Measurements from ENCODE around the gene APOE. TPM values are rescaled to one million over a fixed set of nuclear protein-coding genes. Genes with fewer than 3 reads are reported as not detected.

APOE gene
- total and polyA plus RNA-seq, 2 of the 13 experiments (the other 11 are each of a cell fraction or from before 2014, with no cell fraction given) = 1,328 to 1,470 TPM

GRCh38 chr19:44912854-44913253 is 7.3 kb downstream of the APOE start (continued):
- 0 out of 2 replicates have a peak, but pooled peaks have one; percentile 13 for TF ChIP-seq USF2 (IDR thresholded peaks at IDR 0.05; ENCODE audit: low read depth, low read length)
- TF ChIP-seq USF2 (CRISPR knock-in tag; IDR thresholded peaks at IDR 0.05; ENCODE audit: borderline replicate concordance) = peak; percentile 58; the same call in 1 of the 2 replicates
- no peak for TF ChIP-seq ZNF550 (CRISPR knock-in tag; IDR thresholded peaks at IDR 0.05; ENCODE audit: borderline replicate concordance)
- TF ChIP-seq ZNF782 (CRISPR knock-in tag; IDR thresholded peaks at IDR 0.05; ENCODE audit: borderline replicate concordance) = 0 out of 2 replicates have a peak, but pooled peaks have one; percentile 60
- peak in 1 of 2 experiments; percentile 92; a peak in 2 of 4 replicates for TF ChIP-seq ATF4 (CRISPR knock-in tag; IDR thresholded peaks at IDR 0.05)
- 0 out of 2 replicates have a peak, but pooled peaks have one; percentile 13 for TF ChIP-seq TRIM24 (CRISPR knock-in tag; IDR thresholded peaks at IDR 0.05)
- TF ChIP-seq ZNF672 (CRISPR knock-in tag; IDR thresholded peaks at IDR 0.05) = 0 out of 2 replicates have a peak, but pooled peaks have one; percentile 49
- peak; percentile 78; the same call in 1 of the 2 replicates for TF ChIP-seq ESRRA (CRISPR knock-in tag; IDR thresholded peaks at IDR 0.05; ENCODE audit: low read depth)
- no peak for TF ChIP-seq ZBTB44 (CRISPR knock-in tag; IDR thresholded peaks at IDR 0.05)
- no peak for TF ChIP-seq NCOA5 (CRISPR knock-in tag; IDR thresholded peaks at IDR 0.05)
- TF ChIP-seq ZBTB8A (CRISPR knock-in tag; IDR thresholded peaks at IDR 0.05; ENCODE audit: borderline replicate concordance, low read depth) = no peak
- no peak for TF ChIP-seq SNAPC5 (CRISPR knock-in tag; IDR thresholded peaks at IDR 0.05; ENCODE audit: borderline replicate concordance)
- 0 out of 2 replicates have a peak, but pooled peaks have one; percentile 38 for TF ChIP-seq ZNF230 (CRISPR knock-in tag; IDR thresholded peaks at IDR 0.05)
- 0 out of 2 replicates have a peak, but pooled peaks have one; percentile 10 for TF ChIP-seq CHD4 (IDR thresholded peaks at IDR 0.05; ENCODE audit: borderline replicate concordance, low read length)
- TF ChIP-seq ZFYVE20 (CRISPR knock-in tag; IDR thresholded peaks at IDR 0.05; ENCODE audit: borderline replicate concordance, low read depth) = no peak
- TF ChIP-seq HNRNPLL (IDR thresholded peaks at IDR 0.05; ENCODE audit: low read depth, low read length, poor library complexity, severe bottlenecking) = no peak
- TF ChIP-seq HCFC1 (IDR thresholded peaks at IDR 0.05; ENCODE audit: low read depth, low read length) = no peak
- no peak for TF ChIP-seq MYNN (CRISPR knock-in tag; IDR thresholded peaks at IDR 0.05; ENCODE audit: low read depth)
- no peak for TF ChIP-seq MAFK (conservative IDR thresholded peaks at IDR 0.05 in 1 of 2, IDR thresholded peaks at IDR 0.05 in 1 of 2; ENCODE audit: low read length in 2 of 2)
- TF ChIP-seq ZFP62 (CRISPR knock-in tag; IDR thresholded peaks at IDR 0.05) = no peak
- peak; percentile 98 for TF ChIP-seq HIC2 (CRISPR knock-in tag; IDR thresholded peaks at IDR 0.05; ENCODE audit: low read depth)
- no peak for TF ChIP-seq ZNF329 (CRISPR knock-in tag; IDR thresholded peaks at IDR 0.05; ENCODE audit: low read depth)
- no peak for TF ChIP-seq ZNF30 (CRISPR knock-in tag; IDR thresholded peaks at IDR 0.05)
- TF ChIP-seq POLR2G (IDR thresholded peaks at IDR 0.05; ENCODE audit: low read depth, low read length) = no peak

All from HepG2 (cell line).